ENCODE data around the gene GALNT2. TPM values are rescaled to one million over a fixed set of nuclear protein-coding genes. Genes with fewer than 3 reads are reported as not detected.

The GALNT2 gene
- total and polyA plus RNA-seq, 2 donors (not counting 1 experiment from before 2014, with no cell fraction given) = 19.0 to 184 TPM

GRCh38 chr1:230278376-230278775 lies 211.3 kb downstream of the GALNT2 start:
- Histone ChIP-seq H3K27ac (ENCODE audit: low read length in 2 of 2) (peak overlapping the region in 1 of 2 donors; percentile 42), H3K9ac (ENCODE audit: low read length) (no peak overlapping the region), H3K9me3 (ENCODE audit: control extremely low read depth in 1 of 3, control insufficient read depth in 2 of 3, insufficient read depth in 1 of 3, low read length in 2 of 3) (no peaks in the 10 kb centered on the region), H3K36me3 (replicated peaks in 1 of 2; ENCODE audit: control extremely low read depth in 1 of 2, control insufficient read depth in 1 of 2, extremely low read depth in 1 of 2, insufficient read depth in 2 of 2, low read length in 1 of 2) (peaks cover 1 to 17% of the 10 kb centered on the region in 2 experiments), H3K79me2 (ENCODE audit: control insufficient read depth, insufficient read depth, low read length) (no peaks in the 10 kb centered on the region), H3K4me2 (replicated peaks; ENCODE audit: low read depth, low read length, poor library complexity, severe bottlenecking) (peak overlapping the region; percentile 68), H3K4me1 (ENCODE audit: control insufficient read depth in 2 of 2, insufficient read depth in 2 of 2, low read length in 2 of 2) (peaks cover 78 to 83% of the 10 kb centered on the region in 2 donors), H4K20me1 (ENCODE audit: control insufficient read depth, insufficient read depth, low read length, poor library complexity, severe bottlenecking) (no peaks in the 10 kb centered on the region), H3K4me3 (ENCODE audit: control extremely low read depth in 1 of 5, extremely low read depth in 1 of 5, insufficient read depth in 1 of 5, low read depth in 2 of 5, low read length in 4 of 5) (no peak overlapping the region), H2AFZ (ENCODE audit: insufficient read depth, low read depth, low read length, poor library complexity, severe bottlenecking) (no peak overlapping the region), H3K27me3 (replicated peaks in 1 of 4; ENCODE audit: control extremely low read depth in 1 of 4, control insufficient read depth in 3 of 4, insufficient read depth in 4 of 4, low read length in 3 of 4) (no peaks in the 10 kb centered on the region)
- ChIA-PET CTCF (interaction anchor here (0.6 to 2.9 kb wide), 6 partner anchors 8 to 617 kb away, joined by 3 to 10 read pairs (median 4); no protein-coding TSS in a partner anchor), POLR2A (no interaction called here)
- intact Hi-C loops (cut with micrococcal nuclease) = loop anchor here (10.0 kb wide), 1 partner anchor 214 kb away; the partner anchor contains the start of gene GALNT2
- TF ChIP-seq EZH2 (IDR thresholded peaks at IDR 0.05; ENCODE audit: borderline replicate concordance, insufficient read depth, low read depth, low read length, poor library complexity, severe bottlenecking) (no peak), CTCF (IDR thresholded peaks at IDR 0.05) (no peak)
- no peaks in the 10 kb centered on the region for H3K27me3 Mint-ChIP-seq
- H3K4me3 Mint-ChIP-seq = peak overlapping the region; percentile 52
- peaks cover 82% of the 10 kb centered on the region for H3K4me1 Mint-ChIP-seq
- DNase-seq = no peak
- peak overlapping the region; percentile 51 for H3K27ac Mint-ChIP-seq
- no peaks in the 10 kb centered on the region for H3K9me3 Mint-ChIP-seq (ENCODE audit: insufficient read depth)
- ATAC-seq (ENCODE audit: low read depth) = no peak
- 98% methylated on average over 7 of the region's 7 CpGs for WGBS (ENCODE audit: insufficient coverage)

- no peaks in the 10 kb centered on the region for H3K9me3 Mint-ChIP-seq (ENCODE audit: insufficient read depth)
- H4K20me1 ChIP-seq (ENCODE audit: control insufficient read depth, insufficient read depth, low read length, poor library complexity, severe bottlenecking) = no peaks in the 10 kb centered on the region
- 62% methylated on average over 18 of the region's 20 CpGs for WGBS (ENCODE audit: insufficient coverage)
- DNase-seq (no peak), ATAC-seq (ENCODE audit: low read depth) (no peak)
- H3K27ac ChIP-seq (ENCODE audit: low read length in 2 of 2) = peak overlapping the region in 1 of 2 donors; percentile 48
- H3K9ac ChIP-seq (ENCODE audit: low read length) = no peak overlapping the region
- peak overlapping the region; percentile 49 for H2AFZ ChIP-seq (ENCODE audit: insufficient read depth, low read depth, low read length, poor library complexity, severe bottlenecking)
- peak overlapping the region in 2 of 5 experiments; percentile 13 to 15 for H3K4me3 ChIP-seq (ENCODE audit: control extremely low read depth in 1 of 5, extremely low read depth in 1 of 5, insufficient read depth in 1 of 5, low read depth in 2 of 5, low read length in 4 of 5)
- H3K79me2 ChIP-seq (ENCODE audit: control insufficient read depth, insufficient read depth, low read length) = no peaks in the 10 kb centered on the region
- peaks cover 71 to 76% of the 10 kb centered on the region in 2 donors for H3K4me1 ChIP-seq (ENCODE audit: control insufficient read depth in 2 of 2, insufficient read depth in 2 of 2, low read length in 2 of 2)
- H3K4me1 Mint-ChIP-seq = peaks cover 81% of the 10 kb centered on the region
- peaks cover 1 to 17% of the 10 kb centered on the region in 2 experiments for H3K36me3 ChIP-seq (replicated peaks in 1 of 2; ENCODE audit: control extremely low read depth in 1 of 2, control insufficient read depth in 1 of 2, extremely low read depth in 1 of 2, insufficient read depth in 2 of 2, low read length in 1 of 2)
- H3K4me3 Mint-ChIP-seq = peak overlapping the region; percentile 32
- no peaks in the 10 kb centered on the region for H3K27me3 ChIP-seq (replicated peaks in 1 of 4; ENCODE audit: control extremely low read depth in 1 of 4, control insufficient read depth in 3 of 4, insufficient read depth in 4 of 4, low read length in 3 of 4)
- intact Hi-C loops (cut with micrococcal nuclease) = loop anchor here (10.0 kb wide), 1 partner anchor 214 kb away; the partner anchor contains the start of gene GALNT2
- ChIA-PET POLR2A (no interaction called here), CTCF (interaction anchor here (0.6 to 2.9 kb wide), 4 partner anchors 9 to 618 kb away, joined by 3 to 10 read pairs (median 4); no protein-coding TSS in a partner anchor)
- peak overlapping the region; percentile 51 for H3K27ac Mint-ChIP-seq
- no peaks in the 10 kb centered on the region for H3K9me3 ChIP-seq (ENCODE audit: control extremely low read depth in 1 of 3, control insufficient read depth in 2 of 3, insufficient read depth in 1 of 3, low read length in 2 of 3)
- TF ChIP-seq CTCF (IDR thresholded peaks at IDR 0.05) = no peak
- TF ChIP-seq EZH2 (IDR thresholded peaks at IDR 0.05; ENCODE audit: borderline replicate concordance, insufficient read depth, low read depth, low read length, poor library complexity, severe bottlenecking) = no peak
- peak overlapping the region; percentile 68 for H3K4me2 ChIP-seq (replicated peaks; ENCODE audit: low read depth, low read length, poor library complexity, severe bottlenecking)
- no peaks in the 10 kb centered on the region for H3K27me3 Mint-ChIP-seq
Observed at GRCh38 chr1:230278871-230279582, 212.0 kb downstream of the GALNT2 start.
